Ovary (tissue), 9 donors: ENCODE measurements around the gene GMPS. TPM values are rescaled to one million over a fixed set of nuclear protein-coding genes. Genes with fewer than 3 reads are reported as not detected.

ENCODE experiments used
- DNase-seq, 5 donors: peaks; one replicate each; pipeline ENCODE4 v3.0.0-alpha.2; 2019 to 2020
- H3K27ac ChIP-seq, 2 donors: fragments of 200-600 bp; one replicate each; pipeline versions ENCODE4 v1.5.1 to v1.8.0; 2019 to 2022
- H3K27me3 ChIP-seq: fragments of 200-600 bp; one replicate; pipeline ENCODE4 v1.8.0; 2022
- H3K36me3 ChIP-seq: fragments of 200-600 bp; sonication (generic); one replicate; pipeline ENCODE4 v1.5.1; 2019
- H3K4me1 ChIP-seq: one replicate; pipeline ENCODE4 v1.8.1; 2013; ENCODE audit warnings: mild to moderate bottlenecking, moderate library complexity; ENCODE audit not compliant: insufficient read depth
- H3K4me3 ChIP-seq: fragments of 200-600 bp; sonication (generic); one replicate; pipeline ENCODE4 v1.5.1; 2017
- H3K9me3 ChIP-seq, 2 donors: fragments of 200-600 bp in 1 of 2; sonication (generic) in 1 of 2; one replicate each; pipeline versions ENCODE4 v1.5.1 to v1.8.1; 2013 to 2019; ENCODE audit warnings: mild to moderate bottlenecking in 1 of 2, moderate library complexity in 1 of 2
- EP300 ChIP-seq: sonication (generic); formaldehyde crosslinking; IDR thresholded peaks from one replicate; pipeline ENCODE4 v1.6.1; 2017; ENCODE audit warnings: antibody characterized with exemption
- POLR2A ChIP-seq: fragments of 450-650 bp; IDR thresholded peaks from one replicate; pipeline ENCODE4 v1.6.1; 2017; ENCODE audit warnings: antibody characterized with exemption, mild to moderate bottlenecking, moderate library complexity
- WGBS, 3 donors: extraction: QIAGEN DNeasy Blood & Tissue Kit in 1 of 3; methylation state at CpG; one replicate each; pipeline versions ENCODE4 v1.1.5 to v1.1.7; 2013 to 2017; 5-methylcytosine and 5-hydroxymethylcytosine counted together
- intact Hi-C, 4 donors: fragments of 100-400 bp; cut with DNase I; formaldehyde crosslinking; loops; one replicate each; pipeline versions ENCODE4 v1.11.0 to v1.15.1; 2022 to 2023
- polyA plus RNA-seq, 2 donors: library from polyadenylated mRNA; stranded (reverse); fragments of 200-250 nt in 1 of 2; fragments of 350-450 nt in 1 of 2; fragmentation: Illumina TruSeq in 1 of 2; extraction: RNeasy Lipid Tissue Mini Kit (QIAGEN cat#74804) in 1 of 2; gene quantifications; one replicate each; pipeline ENCODE4 v1.2.3, GENCODE V29; 2013 to 2014
- total RNA-seq, 7 donors: library from RNA; depleted of rRNA in 2 of 7; stranded (reverse); fragments of >200 nt in 2 of 7; fragmentation: NEBNext Ultra II Directional in 3 of 7; extraction: Animal tissue kit (Norgen Biotek cat#: 25700) in 3 of 7; gene quantifications; one replicate each; pipeline versions ENCODE4 v1.1.0 to v1.2.4, GENCODE V29; 2016 to 2023
- TF ChIP-seq, protein P1 (sequence below), 3 donors: fragments of 450-650 bp in 2 of 3; fragments of 200-600 bp in 1 of 3; IDR thresholded peaks; one replicate each; pipeline versions ENCODE4 v1.5.1 to v1.8.0; 2016 to 2022; ENCODE audit warnings: antibody characterized with exemption in 3 of 3, mild to moderate bottlenecking in 1 of 3
- donor health status: DM: no; HTN: no; CAD: no; lungs with moderate emphysema.
- donor health status: DM: no; HTN: no; CAD: no.
- donor health status: Bipolar disorder and iron deficiency.
- donor health status: DM: yes; HTN: yes; CAD: no.
- donor health status: DM: no; HTN: no; CAD: no.
- donor health status: DM: yes; HTN: yes; CAD: no.

The GMPS gene
- total and polyA plus RNA-seq, 9 donors = 16.2 to 62.1 (median 48.8) TPM

DNA sequence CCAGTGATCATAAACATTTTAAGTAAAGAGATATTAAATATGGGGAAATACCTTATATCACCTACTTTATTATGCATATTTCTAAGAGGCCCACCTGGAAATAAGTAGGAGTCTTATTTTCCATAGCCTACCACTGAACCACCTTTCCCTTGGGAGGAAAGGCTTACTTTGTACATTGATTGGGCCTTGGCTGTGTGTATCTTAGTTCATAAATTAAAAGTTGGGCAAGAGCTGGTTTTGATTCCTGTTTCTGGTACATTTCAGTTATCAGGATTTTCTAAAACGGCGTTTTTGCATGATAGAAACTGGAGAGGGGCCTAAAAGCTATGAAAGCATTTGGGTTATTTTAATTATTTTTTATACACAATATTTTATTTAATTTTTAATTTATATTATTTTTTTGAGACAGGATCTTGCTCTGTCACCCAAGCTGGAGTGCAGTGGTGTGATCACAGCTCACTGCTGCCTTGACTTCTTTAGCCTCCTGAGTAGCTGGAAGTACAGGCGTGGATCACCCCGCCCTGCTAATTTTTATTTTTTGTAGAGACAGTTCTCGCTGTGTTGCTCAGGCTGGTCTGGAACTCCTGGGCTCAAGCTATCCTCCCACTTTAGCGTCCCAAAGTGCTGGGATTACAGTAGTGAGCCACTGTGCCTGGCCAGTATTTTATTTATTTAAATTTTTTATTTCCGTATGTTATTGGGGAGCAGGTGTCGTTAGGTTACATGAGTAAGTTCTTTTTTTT lies 2.6 kb downstream of the GMPS start:
- 71 to 81% (median 79%) methylated on average over 8 of the region's 8 CpGs for WGBS, 3 donors
- no peak for DNase-seq
- TF ChIP-seq EP300 (no peak), POLR2A (no peak)
- TF ChIP-seq, protein P1, sequence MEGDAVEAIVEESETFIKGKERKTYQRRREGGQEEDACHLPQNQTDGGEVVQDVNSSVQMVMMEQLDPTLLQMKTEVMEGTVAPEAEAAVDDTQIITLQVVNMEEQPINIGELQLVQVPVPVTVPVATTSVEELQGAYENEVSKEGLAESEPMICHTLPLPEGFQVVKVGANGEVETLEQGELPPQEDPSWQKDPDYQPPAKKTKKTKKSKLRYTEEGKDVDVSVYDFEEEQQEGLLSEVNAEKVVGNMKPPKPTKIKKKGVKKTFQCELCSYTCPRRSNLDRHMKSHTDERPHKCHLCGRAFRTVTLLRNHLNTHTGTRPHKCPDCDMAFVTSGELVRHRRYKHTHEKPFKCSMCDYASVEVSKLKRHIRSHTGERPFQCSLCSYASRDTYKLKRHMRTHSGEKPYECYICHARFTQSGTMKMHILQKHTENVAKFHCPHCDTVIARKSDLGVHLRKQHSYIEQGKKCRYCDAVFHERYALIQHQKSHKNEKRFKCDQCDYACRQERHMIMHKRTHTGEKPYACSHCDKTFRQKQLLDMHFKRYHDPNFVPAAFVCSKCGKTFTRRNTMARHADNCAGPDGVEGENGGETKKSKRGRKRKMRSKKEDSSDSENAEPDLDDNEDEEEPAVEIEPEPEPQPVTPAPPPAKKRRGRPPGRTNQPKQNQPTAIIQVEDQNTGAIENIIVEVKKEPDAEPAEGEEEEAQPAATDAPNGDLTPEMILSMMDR (IDR thresholded peaks at IDR 0.05) = no peak
- Histone ChIP-seq H3K27ac (no peak overlapping the region), H3K9me3 (no peaks in the 10 kb centered on the region), H3K4me1 (peaks cover 2% of the 10 kb centered on the region), H3K27me3 (no peaks in the 10 kb centered on the region), H3K36me3 (no peaks in the 10 kb centered on the region), H3K4me3 (no peak overlapping the region)
- intact Hi-C loops = loop anchor here in 1 of 4 donors (5.0 kb wide), 1 partner anchor 66 kb away; the partner anchor contains the start of gene C3orf33

DNA sequence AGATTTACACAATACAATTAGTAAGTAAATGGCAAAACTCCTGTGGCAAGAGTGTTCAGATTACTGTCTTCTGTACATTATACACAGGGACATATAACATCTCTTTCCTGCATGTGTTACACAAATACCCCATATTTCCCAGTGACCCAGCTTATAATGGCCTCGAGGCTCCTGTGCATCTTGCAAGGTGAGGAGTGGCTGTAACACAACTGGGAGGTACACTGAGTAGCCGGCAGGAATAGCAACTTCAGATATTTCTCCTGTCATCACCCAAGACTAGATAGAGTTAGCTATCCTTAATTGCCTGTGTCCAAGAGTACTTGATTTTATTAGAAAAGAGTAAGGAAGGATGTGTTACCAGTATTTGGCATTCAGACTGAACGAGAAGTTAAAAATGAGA lies 5.6 kb downstream of the GMPS start:
- H3K36me3 ChIP-seq = no peaks in the 10 kb centered on the region
- no peak for DNase-seq
- 63 to 74% (median 72%) methylated on average over 3 of the region's 3 CpGs for WGBS, 3 donors
- H3K27me3 ChIP-seq = no peaks in the 10 kb centered on the region
- TF ChIP-seq POLR2A (no peak), EP300 (no peak)
- TF ChIP-seq, protein P1 (IDR thresholded peaks at IDR 0.05) = no peak
- intact Hi-C loops = no loop called here
- H3K27ac ChIP-seq = no peak overlapping the region
- no peaks in the 10 kb centered on the region for H3K9me3 ChIP-seq
- H3K4me3 ChIP-seq = no peak overlapping the region
- H3K4me1 ChIP-seq = peaks cover 2% of the 10 kb centered on the region

DNA sequence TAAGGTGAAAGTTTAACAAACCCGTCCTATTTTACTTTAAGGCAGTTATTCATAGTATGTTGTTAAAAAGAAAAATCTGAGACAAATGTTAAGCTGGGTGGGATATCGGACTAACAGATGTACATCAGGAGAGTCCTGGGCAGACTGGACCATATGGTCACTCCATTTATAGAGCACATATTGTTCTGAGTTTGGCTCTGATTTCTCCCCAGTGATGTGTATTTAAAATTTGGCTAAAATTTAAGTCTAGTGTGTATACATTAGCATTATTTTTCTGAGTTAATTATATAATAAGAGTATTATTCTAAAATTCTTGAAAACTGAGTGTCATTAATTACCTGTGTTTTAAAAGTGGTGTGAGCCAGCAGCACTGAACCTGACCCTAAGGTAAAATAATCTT lies 6.1 kb downstream of the GMPS start:
- H3K9me3 ChIP-seq = no peaks in the 10 kb centered on the region
- TF ChIP-seq EP300 (no peak), POLR2A (no peak)
- TF ChIP-seq, protein P1 (IDR thresholded peaks at IDR 0.05) = no peak
- no peak overlapping the region for H3K4me3 ChIP-seq
- intact Hi-C loops = no loop called here
- no peaks in the 10 kb centered on the region for H3K36me3 ChIP-seq
- no peak overlapping the region for H3K27ac ChIP-seq
- H3K4me1 ChIP-seq = peaks cover 2% of the 10 kb centered on the region
- no peak for DNase-seq
- WGBS, 3 donors = 80 to 89% (median 81%) methylated on average over 2 of the region's 2 CpGs
- H3K27me3 ChIP-seq = no peaks in the 10 kb centered on the region

DNA sequence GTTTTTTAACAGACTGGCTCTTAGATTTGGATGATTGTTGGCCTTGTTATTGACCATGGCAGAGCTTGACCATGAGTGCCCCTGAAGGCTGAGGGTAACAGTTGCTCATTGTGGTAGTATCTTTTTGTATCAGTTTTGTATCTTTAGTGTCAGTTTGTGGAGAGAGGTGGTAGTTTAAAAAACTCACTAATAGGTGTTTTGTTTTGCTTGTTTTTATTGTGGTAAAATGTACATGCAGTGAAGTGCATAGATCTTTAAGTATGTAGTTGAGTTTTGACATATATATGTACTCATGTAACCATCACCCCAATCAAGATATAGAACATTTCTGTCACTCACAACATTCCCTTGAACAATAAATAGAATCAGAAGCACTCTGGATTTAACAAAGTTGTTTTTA lies 9.8 kb downstream of the GMPS start:
- intact Hi-C loops = no loop called here
- TF ChIP-seq, protein P1 (IDR thresholded peaks at IDR 0.05) = no peak
- no peak for TF ChIP-seq POLR2A
- TF ChIP-seq EP300 = no peak

More for the DNA sequence above, 9.8 kb downstream of the GMPS start:
- no peak overlapping the region for H3K27ac ChIP-seq
- H3K36me3 ChIP-seq = no peaks in the 10 kb centered on the region
- no peak overlapping the region for H3K4me3 ChIP-seq
- H3K4me1 ChIP-seq = peaks cover 1% of the 10 kb centered on the region
- H3K9me3 ChIP-seq = no peaks in the 10 kb centered on the region
- no peak for DNase-seq
- H3K27me3 ChIP-seq = no peaks in the 10 kb centered on the region
